Activated CD4-positive, alpha-beta T cell treated with anti-CD3 and anti-CD28 coated beads for 48 hours (primary cell): Measurements from ENCODE around the gene TPD52L2.
A peak's percentile ranks its signal among the peaks of the same experiment; 100 is the strongest.
"Not testable (repeated sequence)": the region's sequence is repeated elsewhere in the genome, so short reads cannot be mapped to it uniquely, and the experiment has no call there.

Experiments used
- DNase-seq: peaks from one replicate; pipeline ENCODE4 v3.0.0-alpha.2; 2020

TPD52L2 gene

GRCh38 chr20:63897978-63898561, 33.0 kb downstream of the TPD52L2 start:
- no peak for DNase-seq

GRCh38 chr20:63898882-63899558, 34.0 kb downstream of the TPD52L2 start:
- DNase-seq: peak; percentile 18

DNA sequence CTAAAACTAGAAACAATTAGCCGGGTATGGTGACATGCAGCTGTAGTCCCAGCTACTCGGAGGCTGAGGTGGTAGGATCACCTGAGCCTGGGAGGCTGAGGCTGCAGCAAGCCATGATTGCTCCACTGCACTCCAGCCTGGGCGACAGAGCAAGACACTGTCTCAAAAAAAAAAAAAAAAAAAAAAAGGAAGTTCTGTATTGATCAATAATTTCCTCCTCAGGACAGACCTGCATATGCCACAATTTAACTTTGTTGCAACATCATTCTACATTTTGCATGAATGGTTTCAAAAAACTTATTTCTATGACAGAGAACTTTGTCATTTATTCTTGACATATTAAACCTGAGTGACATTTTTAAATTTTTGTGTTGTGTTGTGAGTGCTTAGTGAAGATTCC, 35.3 kb downstream of the TPD52L2 start:
- no peak for DNase-seq

- no peak for DNase-seq
Measured at GRCh38 chr20:63903796-63904561, 38.9 kb downstream of the TPD52L2 start.

DNA sequence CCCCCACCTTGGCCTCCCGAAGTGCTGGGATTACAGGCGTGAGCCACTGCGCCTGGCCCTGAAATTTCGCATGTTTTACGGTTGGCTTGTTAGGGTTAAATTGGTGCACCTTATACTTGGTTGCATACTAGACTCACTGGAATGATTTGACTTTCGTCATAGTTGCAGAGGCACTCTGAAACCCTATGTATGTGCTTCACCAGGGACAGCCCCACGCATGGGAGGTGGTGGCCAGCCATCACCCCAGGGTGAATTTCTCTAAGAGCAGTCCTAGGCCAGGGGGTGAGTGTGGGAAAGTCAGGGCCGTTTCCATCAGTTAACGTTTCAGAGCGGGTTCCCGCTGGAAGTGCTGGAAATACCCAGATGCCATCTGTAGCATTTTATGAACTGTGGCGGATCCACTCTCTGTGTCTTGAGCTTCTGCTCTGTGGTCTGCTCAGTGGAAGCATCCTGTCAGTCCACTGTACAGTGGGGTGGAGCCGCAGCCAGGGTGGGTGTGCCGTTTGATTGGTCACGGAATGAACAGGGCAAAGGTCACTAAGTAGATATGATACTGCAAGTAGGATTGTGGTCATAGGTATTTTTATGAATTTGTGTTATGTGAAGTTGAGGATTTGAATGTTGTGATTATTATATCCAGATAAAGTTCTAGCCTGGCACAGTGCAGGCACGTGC, 43.1 kb downstream of the TPD52L2 start:
- DNase-seq: no peak

DNA sequence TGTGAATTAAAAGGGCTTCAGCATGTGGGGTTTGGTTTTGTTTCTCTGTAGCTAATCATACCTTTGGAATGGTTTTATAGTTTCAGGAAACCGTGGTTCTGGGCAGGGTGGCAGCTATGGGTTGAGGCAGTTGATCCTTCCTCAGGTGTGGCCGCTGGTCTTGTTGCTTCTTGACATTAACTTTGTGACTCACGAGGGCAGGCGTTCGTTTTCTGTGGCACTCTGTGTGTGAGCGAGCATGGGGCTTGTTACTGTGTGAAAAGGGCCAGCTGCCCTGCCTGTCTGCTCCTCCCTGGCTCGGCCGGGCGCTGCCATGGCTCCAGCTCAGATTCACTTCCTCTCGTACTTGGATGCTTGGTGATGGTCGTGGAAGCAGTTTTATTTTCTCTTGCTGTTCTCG, 46.1 kb downstream of the TPD52L2 start:
- DNase-seq: no peak

DNA sequence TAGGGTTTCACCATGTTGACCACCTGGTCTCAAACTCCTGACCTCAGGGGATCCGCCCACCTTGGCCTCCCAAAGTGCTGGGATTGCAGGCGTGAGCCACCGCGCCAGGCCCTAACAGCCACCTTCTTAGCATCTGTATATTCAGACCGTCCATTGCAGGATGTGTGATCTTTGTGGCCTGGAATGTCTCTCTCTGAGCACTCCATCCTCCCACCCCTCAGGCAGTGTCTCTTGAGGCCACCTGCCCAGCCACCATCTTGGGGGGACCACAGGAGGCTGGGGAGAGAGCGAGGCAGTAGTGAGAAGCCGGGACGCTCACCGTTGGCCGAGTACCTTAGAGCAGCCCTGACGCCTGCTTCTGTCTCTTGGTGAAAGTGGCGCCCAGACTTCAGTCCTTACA, 48.7 kb downstream of the TPD52L2 start:
- no peak for DNase-seq

- DNase-seq: no peak
Measured at GRCh38 chr20:63915471-63915870, 50.4 kb downstream of the TPD52L2 start.

DNA sequence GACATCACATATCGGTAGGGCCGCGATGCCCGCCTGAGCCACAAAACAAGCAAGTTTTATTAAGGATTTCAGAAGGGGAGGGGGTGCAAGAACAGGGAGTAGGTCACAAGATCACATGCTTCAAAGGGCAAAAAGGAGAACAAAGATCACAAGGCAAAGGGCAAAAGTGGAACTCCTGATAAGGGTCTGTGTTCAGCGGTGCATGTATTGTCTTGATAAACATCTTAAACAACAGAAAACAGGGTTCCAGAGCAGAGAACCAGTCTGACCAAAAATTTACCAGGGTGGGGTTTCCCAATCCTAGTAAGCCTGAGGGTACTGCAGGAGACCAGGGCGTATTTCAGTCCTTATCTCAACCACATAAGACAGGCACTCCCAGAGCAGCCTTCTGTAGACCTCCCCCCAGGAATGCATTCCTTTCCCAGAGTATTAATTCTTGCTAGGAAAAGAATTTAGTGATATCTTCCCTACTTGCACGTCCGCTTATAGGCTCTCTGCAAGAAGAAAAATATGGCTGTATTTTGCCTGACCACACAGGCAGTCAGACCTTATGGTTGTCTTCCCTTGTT, 51.4 kb downstream of the TPD52L2 start:
- not testable (repeated sequence) for DNase-seq

DNA sequence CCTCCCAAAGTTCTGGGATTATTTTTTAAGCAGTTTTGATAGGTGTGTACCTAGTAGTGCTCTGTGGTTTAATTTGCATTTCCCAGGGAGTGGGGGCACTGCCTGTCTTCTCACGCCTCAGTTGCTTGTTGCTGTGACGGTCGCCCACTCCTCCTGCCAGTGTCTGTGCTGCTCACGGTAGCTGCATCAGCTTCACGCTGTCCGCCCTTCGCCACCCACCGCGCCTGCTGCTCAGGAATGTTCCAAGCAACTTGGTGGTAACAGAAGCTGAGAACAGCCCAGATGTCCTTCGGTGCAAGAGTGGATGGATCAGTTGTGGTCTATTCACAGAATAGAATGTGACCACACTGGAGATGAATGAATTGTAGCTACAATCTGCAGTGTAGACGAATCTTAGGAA, 52.7 kb downstream of the TPD52L2 start:
- DNase-seq: no peak

- DNase-seq: no peak
Measured at GRCh38 chr20:63919130-63919529, 54.1 kb downstream of the TPD52L2 start.

- no peak for DNase-seq
Measured at GRCh38 chr20:63920226-63920625, 55.2 kb downstream of the TPD52L2 start.

DNA sequence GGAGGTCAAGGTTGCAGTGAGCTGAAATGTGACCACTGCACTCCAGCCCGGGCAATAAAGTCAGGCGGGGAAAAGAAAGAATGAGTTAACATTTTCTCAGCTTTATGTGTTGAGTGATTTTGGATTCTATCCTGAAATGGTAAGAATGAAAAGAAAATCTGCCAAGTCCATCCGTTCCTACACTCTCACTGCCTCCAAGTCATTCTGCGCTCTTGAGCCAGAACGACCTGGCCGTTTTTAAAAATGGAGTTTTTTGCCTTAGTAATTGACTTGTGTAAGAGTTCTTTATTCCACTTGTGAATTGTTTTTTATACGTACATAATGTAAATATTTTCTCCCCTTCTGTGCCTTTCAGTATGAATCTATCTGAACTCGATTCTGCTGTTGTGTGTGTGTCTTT, 58.6 kb downstream of the TPD52L2 start:
- no peak for DNase-seq

DNA sequence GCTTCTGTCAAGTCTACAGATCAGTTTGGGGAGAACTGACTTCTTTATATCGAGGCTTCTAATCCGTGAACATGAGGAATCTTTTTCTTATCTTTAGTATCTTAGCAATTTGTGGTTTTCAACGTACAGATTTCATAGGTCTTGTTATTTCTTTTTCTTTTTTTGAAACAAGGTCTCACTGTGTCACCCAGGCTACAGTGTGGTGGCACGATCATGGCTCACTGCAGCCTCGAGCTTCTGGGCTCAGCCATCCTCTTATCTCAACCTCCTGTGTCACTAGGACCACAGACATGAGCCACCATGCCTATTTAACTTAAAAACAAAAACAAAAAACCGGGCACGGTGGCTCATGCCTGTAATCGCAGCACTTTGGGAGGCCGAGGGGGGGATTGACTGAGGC, 59.2 kb downstream of the TPD52L2 start:
- no peak for DNase-seq

- DNase-seq: no peak
Measured at GRCh38 chr20:63926298-63926697, 61.2 kb downstream of the TPD52L2 start.

DNA sequence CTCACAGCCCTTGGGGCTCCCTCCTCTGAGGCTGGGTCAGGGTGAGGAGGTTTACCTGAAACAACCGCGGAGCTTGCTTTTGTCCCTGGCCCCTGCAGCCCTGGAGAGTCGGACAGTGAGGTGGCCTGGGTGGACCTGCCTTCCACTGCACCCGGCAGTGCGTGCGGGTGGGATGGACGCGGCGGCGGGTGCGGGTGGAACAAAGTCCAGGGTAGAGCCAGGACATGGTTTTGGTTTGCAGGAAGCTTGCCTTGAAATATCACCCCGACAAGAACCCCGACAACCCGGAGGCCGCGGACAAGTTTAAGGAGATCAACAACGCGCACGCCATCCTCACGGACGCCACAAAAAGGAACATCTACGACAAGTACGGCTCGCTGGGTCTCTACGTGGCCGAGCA, 64.0 kb downstream of the TPD52L2 start:
- DNase-seq: no peak

- DNase-seq: not testable (repeated sequence)
Measured at GRCh38 chr20:63929473-63929883, 64.4 kb downstream of the TPD52L2 start.

GRCh38 chr20:63930971-63931553, 66.0 kb downstream of the TPD52L2 start:
- DNase-seq: no peak

DNA sequence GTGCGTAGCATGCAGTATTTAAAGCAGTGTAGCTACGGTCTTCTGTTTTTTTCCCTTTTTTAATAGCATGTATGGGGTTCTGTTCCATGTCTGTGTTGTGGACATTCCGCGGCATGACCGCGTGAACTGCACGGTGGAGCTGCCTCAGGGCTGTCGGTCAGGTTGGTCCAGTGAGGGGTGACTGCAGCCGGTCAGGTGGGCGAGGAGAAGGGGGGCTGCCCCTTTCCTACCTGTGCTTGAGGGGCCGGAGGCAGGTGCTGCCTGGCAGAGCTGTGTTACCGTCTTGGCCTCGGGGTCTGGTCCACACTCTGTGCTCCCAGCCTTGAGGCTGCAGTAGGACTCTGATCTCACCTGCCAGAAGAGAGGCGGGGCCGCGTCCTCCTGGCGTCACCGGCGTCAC, 66.7 kb downstream of the TPD52L2 start:
- no peak for DNase-seq

DNA sequence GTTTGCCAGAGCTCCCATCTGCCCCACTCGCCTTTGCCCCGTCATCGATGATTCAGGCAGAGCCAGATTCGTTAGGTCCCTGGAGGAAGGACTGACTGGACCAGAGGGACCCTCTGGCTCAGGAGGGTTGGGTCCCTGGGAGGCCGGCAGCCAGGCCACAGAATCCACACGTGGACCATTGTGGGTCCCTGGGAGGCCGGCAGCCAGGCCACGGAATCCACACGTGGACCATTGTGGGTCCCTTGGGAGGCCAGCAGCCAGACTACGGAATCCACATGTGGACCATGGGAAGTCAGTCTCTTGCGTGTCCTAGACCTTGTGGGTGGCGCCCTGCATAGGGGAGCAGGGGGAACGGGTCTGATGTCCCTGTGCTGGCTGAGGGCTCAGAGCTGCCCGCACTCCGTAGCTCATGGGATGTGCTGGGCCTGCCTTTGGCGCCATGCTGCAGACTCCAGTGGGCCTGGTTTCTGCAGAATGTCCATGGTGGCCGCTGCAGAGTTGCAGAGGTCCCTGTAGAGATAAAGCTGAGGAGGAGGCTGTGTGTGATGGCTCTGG, 67.6 kb downstream of the TPD52L2 start:
- no peak for DNase-seq

DNA sequence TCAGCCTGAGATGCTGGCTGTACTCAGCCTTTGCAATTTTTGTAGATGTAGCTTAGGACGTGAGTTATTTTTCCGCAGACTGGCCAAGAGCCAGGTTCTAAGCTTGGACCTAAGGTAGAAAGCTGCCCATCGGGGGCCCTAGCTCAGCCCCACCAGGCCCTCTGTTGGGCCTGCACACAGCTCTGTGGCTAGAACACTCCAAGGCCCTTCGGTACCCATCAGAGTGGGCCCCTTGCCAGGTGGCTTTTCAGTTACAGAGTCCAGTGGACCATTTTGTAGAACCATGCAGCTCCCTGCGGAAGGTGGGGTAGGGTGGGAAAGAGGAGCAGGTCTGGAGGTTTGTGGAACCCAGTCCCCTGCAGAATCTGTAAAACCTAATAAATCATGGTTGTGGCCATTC, 68.6 kb downstream of the TPD52L2 start:
- no peak for DNase-seq

DNA sequence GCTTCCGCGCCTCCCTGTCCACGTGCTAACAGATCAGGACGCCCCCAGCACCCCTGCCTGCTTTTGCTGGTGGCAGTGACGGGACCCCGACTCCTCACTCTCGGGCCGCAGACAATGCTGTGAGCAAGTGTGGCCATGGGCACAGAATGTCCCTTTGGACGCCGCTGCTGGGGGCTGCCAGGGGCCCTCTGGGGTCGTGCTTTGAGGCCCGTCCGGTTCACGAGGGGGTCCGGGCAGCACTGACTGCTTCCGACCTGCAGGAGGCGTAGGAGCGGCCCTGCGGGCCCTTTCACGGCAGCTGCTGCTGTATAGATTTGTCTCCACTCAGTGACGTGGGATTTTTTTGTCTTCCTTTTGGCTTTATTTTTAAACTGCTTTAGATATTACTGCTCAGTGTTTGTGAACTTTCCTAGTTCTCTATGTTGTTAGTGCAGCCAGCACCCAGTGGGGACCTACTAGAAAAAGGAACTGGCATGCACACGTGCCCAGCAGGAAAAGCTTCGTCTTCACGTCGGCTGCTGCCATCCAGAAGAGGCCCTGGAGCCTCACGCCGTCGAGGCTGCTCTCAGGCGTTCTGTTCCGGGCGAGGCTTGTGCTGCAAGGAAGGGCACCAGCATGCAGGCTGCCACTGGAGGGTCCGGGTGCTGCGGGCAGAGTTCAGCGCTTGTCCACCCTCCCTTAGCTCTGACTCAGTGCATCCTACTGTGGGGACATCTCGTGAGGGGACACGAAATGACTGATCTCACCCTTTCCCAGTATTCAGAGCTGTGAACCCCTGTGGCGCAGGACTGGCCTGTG, 69.4 kb downstream of the TPD52L2 start:
- no peak for DNase-seq
